ENCODE results near the gene REEP3.
A peak's percentile ranks its signal among the peaks of the same experiment; 100 is the strongest.
"Not testable (repeated sequence)": the region's sequence is repeated elsewhere in the genome, so short reads cannot be mapped to it uniquely, and the experiment has no call there.

Gene REEP3, protein sequence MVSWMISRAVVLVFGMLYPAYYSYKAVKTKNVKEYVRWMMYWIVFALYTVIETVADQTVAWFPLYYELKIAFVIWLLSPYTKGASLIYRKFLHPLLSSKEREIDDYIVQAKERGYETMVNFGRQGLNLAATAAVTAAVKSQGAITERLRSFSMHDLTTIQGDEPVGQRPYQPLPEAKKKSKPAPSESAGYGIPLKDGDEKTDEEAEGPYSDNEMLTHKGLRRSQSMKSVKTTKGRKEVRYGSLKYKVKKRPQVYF

GRCh38 chr10:63520500-63521415 lies at the start of gene REEP3:
TSS of gene REEP3 (plus strand) at chr10:63521401. CDS start at chr10:63521546, 145 bp downstream.
- DNase-seq, result peak; percentile 44

GRCh38 chr10:63474488-63474887 lies 46.7 kb upstream of the REEP3 start:
- DNase-seq, result no peak

DNA sequence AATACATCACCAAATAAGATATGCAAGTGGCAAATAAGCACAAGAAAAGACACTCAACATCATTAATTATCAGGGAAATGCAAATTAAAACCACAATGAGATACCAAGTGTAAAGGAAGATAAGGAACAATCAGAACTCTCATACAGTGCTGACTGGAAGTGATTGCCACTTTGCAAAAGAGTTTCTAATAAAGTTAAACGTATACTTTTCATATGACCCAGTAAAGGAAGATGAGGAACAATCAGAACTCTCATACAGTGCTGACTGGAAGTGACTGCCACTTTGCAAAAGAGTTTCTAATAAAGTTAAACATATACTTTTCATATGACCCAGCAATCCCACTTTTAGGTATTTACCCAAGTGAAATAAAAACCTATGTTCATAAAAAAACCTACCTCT lies 43.3 kb upstream of the REEP3 start:
- no peak for DNase-seq

DNA sequence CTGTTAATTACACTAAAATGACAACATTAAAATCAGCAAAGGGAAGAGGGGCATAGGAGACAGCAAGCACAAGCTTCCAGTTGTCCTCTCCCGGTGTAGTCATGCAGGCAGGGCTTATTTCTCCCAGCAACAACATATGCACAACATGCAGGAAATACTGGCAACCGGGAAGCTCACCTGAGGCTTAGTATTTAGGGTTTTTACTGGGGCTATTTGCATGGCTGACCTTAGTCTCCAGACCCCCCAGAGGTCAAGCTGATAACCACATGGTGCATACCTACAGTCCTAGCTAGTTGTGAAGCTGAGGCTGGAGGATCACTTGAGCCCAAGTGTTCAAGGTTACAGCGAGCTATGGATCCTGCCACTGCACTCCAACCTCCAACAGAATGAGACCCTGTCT lies 42.6 kb upstream of the REEP3 start:
- no peak for DNase-seq

DNA sequence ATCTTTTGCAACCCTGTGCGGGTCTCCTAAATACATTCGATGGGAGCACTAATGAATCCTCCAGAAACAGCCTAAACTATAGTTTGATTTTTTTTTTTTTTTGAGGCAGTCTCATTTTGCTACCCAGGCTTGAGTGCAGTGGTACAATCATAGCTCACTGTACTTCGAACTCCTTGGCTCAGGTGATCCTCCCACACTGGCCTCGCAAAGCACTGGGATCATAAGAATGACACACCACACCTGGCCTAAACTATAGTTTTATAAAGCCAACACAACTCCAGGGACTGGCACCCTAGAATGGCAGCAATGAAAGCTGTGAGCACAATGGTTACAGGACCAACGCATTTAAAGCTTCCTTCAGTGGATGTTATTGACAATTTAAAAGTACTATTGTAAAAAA lies 41.0 kb upstream of the REEP3 start:
- DNase-seq, result no peak

- no peak for DNase-seq
Observed at GRCh38 chr10:63481815-63482421, 39.3 kb upstream of the REEP3 start.

DNA sequence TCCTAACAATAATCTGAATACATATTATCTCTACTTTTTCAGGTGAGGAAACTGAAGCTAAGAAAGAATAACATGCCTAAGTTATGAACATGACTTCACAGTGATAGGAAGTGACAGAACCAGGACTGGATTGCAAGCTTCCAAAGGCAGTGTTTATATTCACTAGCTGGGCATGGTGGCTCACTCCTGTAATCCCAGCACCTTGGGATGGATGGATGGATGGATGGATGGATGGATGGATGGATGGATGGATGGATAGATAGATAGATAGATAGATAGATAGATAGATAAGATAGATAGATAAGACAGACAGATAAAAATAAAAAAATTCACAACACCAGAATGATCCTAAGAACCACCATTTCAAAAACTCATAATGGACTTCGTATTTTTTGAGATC lies 37.2 kb upstream of the REEP3 start:
- DNase-seq, result no peak

GRCh38 chr10:63487990-63488389 lies 33.2 kb upstream of the REEP3 start:
- no peak for DNase-seq

GRCh38 chr10:63489838-63490237 lies 31.4 kb upstream of the REEP3 start:
- no peak for DNase-seq

- DNase-seq, result no peak
Observed at GRCh38 chr10:63491588-63492316, 29.4 kb upstream of the REEP3 start.

DNA sequence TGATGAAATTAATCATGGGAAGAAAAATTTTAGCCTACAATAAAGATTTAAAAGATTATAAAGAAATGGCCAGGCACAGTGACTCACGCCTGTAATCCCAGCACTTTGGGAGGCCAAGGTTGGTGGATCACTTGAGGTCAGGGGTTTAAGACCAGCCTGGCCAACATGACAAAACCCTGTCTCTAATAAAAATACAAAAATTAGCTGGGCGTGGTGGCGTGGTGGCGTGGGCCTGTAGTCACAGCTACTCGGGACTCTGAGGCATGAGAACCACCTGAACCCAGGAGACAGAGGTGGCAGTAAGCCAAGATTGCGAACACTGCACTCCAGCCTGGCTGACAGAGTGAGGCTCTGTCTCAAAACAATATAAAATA lies 28.9 kb upstream of the REEP3 start:
- not testable (repeated sequence) for DNase-seq

DNA sequence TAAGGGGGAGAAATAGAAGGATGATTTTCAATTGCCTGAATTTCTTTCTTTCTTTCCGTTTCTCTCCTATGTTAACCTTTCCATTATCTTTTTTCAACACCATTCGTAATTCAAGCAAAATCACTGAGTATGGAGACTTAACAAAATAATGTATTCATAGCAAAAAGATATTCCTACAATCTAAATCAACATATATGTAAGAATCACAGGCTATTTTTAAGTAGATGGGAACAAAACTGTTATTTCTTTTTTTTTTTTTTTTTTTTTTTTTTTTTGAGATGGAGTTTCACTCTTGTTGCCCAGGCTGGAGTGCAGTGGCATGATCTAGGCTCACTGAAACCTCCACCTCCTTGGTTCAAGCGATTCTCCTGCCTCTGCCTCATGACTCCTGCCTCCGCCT lies 28.2 kb upstream of the REEP3 start:
- DNase-seq, result no peak

DNA sequence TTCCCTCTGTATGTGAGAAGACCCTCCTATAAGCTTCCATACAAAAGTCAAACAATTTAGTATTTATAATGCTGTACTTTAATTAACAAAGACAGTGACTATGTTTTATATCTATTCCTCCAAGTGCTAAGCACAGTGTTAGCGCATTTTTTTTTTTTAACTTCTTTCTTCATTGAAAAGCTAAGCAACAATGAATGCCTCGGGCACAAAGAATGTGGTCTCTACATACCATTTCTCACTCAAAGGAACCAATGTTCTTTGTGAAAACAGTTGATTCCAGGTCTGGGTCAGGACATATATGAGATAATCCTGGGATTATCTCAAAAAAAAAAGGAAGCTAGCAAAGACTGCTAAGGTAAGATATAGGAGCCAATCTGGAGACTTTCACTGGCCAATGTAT lies 26.2 kb upstream of the REEP3 start:
- no peak for DNase-seq

DNA sequence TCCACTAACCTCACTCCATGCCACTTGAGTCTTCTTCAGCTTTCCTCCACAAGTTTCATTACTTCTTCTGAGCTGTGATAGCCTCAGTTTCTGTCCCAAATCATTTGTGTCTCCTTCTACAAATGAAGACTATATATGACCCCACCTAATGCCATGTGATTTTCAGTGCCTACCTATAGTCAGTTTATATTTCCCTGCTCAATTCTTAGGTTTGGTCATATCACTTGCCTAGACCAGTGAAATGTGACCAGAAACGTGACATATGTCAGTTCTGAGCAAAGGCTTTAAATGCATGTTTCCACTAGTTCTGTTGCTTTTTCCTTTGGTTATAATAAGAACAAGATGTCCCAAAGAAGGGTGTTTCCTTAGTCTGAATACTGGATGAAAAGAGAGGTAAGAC lies 24.6 kb upstream of the REEP3 start:
- DNase-seq, result no peak

DNA sequence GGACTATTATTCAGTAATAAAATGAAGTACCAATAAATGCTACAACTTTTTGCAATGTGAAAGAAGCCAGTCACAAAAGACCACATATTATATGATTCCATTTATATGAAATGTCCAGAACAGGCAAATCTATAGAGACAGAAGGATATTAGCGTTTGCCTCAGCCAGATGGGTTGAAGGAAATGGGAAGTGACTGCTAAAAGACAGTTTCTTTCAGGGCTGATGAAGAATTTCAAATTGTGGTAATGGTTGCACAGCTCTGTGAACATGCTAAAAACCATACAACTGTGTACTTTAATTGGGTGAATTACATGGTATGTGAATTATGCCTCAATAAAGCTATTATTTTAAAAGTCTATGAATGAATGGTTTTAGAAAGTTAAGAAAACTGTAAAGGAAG lies 23.9 kb upstream of the REEP3 start:
- DNase-seq, result no peak

- DNase-seq, result no peak
Observed at GRCh38 chr10:63498665-63499064, 22.5 kb upstream of the REEP3 start.

- not testable (repeated sequence) for DNase-seq
Observed at GRCh38 chr10:63500551-63500950, 20.6 kb upstream of the REEP3 start.

DNA sequence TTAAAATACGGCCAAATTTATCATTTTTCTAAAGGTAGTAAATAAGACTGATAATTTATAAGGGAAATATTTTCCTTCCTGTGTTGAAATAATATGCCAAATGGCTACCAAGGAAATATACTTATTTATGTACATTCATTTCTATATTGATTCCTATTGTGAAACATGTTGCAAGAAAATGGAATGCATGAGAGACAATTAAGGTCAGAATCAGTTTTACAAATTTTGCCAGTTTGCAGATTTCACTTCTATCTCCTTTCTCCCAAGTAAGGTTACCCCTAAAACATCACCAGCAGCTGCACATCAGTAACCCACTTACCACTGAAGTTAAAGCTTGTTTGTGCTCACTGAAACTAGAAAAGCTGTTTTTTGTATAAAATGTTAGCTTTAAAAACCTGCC lies 19.2 kb upstream of the REEP3 start:
- DNase-seq, result no peak

- no peak for DNase-seq
Observed at GRCh38 chr10:63502832-63503231, 18.4 kb upstream of the REEP3 start.

- DNase-seq, result no peak
Observed at GRCh38 chr10:63503395-63503794, 17.8 kb upstream of the REEP3 start.

DNA sequence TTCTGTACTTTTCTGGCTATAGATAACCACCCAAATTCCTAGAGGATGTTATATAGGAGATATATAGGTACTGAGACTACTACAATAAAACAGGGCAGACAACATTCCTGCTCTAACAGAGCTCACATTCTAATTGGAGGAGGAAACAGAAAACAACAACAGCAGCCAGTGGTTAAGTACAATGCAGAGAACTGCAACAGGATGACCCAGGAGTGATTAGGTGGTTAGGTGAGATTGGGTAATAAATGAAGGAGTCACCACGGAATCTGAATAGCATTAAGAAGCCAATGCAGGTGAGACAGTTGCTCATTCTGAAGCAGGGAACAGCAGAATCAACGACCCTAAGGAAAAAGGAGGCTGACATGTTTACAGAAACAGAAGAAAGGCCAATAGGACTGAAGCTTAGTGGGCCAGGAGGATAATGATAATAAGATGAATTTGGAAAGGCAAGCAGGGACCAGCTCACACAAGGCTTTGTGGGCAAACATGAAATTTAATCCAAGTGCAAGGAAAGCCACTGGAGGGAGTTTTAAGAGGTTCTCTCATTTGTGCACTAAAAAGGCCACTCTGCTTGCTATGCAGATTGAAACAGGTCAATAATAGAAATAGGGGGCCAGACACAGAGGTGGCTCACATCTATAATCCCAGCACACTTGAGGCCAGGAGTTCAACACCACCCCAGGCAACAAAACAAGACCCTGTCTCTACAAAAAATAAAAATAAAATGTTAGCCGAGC lies 16.9 kb upstream of the REEP3 start:
- no peak for DNase-seq

- DNase-seq, result no peak
Observed at GRCh38 chr10:63505562-63505961, 15.6 kb upstream of the REEP3 start.

GRCh38 chr10:63506554-63506953 lies 14.6 kb upstream of the REEP3 start:
- DNase-seq, result no peak

Measured in stimulated activated CD4-positive, alpha-beta T cell treated with anti-CD3 and anti-CD28 coated beads, Interleukin-4, amount 100 ng/mL, for 24 hours (primary cell).